ACHN (cell line): ENCODE measurements around the gene ERBB4.

Experiments used
- DNase-seq: peaks from one replicate; pipeline ENCODE4 v3.0.0-alpha.2; 2015
- in situ Hi-C: cut with HindIII; loops from 2 replicates; pipeline ENCODE4 v1.10.0; 2017; ENCODE audit warnings: low sequenced_read_pairs, low pct_ligation_motif_present, low pct_unique_long_range_greater_than_20kb

The ERBB4 gene

GRCh38 chr2:212083492-212083891 lies 455.1 kb downstream of the ERBB4 start:
- in situ Hi-C loops, result no loop called here
- DNase-seq, result no peak

GRCh38 chr2:212078103-212078502 lies 460.5 kb downstream of the ERBB4 start:
- no peak for DNase-seq
- in situ Hi-C loops, result no loop called here

DNA sequence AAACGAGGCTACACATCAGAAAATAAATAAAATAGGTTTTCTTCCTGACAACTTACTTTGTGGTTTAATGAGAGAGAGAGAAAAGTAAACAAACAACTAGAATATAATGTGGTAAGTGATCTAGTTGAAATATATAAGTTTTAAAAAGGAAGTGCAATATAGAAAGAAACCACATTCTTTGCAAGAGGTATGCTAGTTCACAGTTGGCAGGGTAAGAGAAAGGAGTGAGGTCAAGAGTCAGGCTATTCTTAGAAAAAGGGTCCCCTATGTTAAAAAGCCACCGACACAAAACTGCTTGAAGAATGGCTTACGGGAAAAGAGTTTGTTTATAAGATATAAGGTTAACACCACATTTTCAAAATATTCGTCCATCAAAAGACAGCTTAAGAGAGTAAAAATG lies 462.1 kb downstream of the ERBB4 start:
- in situ Hi-C loops, result no loop called here
- DNase-seq, result no peak

GRCh38 chr2:212073360-212073759 lies 465.2 kb downstream of the ERBB4 start:
- in situ Hi-C loops, result no loop called here
- no peak for DNase-seq

DNA sequence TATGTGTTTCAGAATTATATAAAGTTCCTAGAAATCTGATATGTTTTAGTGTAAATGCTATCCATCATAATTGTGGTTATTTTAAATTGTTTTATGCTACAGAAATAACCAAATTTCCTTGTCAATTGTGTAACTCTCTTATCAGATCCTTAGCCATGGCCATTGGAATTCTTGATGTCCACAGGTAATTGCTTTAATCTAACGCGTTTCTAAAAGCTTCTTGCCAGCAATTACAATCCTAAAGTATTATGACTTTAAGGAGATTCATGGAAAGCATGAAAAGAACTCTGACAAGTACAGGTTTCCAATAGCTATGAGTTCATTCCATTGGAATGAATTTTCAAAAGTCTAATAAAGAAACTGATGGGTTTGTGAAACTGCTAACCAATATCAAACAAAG lies 472.1 kb downstream of the ERBB4 start:
- DNase-seq, result no peak
- in situ Hi-C loops, result no loop called here

GRCh38 chr2:212064318-212064717 lies 474.3 kb downstream of the ERBB4 start:
- in situ Hi-C loops, result no loop called here
- DNase-seq, result no peak

DNA sequence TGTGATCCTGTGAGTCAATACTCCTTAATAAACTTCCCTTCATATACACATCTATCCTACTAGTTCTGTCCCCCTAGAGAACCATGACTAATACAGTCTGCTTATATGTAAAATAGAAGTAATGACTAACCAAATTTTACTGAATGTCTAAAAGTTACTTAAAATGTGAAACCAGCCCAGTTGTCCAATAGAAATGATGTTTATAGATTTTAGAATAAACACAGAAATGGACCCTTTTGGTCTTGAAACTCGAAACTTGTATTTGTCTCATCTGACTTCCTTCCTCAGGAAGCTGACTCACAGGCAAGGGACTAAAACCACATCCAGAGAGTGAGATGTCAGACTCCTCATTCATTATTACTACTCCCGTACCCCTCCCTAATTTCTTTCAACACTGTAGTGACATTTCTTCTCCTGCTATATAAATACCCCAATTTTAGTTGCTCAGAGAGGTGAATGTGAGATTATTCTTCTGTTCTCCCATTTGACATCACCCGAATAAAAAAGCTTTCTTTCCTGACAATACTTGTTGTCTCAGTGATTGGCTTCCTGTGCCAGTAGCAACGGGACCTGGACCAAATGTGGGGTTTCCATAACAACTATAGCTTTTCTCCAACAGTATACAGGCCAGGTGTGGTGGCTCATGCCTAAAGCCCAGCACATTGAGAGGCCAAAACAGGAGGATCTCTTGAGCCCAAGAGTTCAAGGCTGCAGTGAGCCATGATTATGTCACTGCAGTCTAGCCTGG lies 486.0 kb downstream of the ERBB4 start:
- DNase-seq, result no peak
- in situ Hi-C loops, result no loop called here

DNA sequence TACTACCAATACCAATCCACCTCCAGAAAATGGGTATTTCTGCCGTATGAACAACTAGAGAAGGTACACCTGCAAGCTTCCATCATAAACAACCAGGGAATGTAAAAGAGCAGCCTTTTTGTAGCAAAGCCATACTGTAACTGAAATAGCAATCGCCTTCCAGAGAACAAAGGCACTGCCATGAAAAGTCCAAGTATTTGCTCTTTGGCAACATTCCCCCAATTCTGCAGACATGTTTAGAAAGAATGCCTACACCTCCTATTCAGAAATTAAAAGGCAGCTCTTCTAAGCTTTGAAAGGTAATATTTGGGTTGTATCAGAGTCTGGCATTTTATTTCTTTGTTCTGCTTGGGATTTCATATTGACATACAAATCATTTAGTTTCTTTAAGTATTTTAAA lies 487.7 kb downstream of the ERBB4 start:
- no peak for DNase-seq
- in situ Hi-C loops, result no loop called here

- DNase-seq, result no peak
- in situ Hi-C loops, result no loop called here
Measured at GRCh38 chr2:212042562-212042961, 496.0 kb downstream of the ERBB4 start.

DNA sequence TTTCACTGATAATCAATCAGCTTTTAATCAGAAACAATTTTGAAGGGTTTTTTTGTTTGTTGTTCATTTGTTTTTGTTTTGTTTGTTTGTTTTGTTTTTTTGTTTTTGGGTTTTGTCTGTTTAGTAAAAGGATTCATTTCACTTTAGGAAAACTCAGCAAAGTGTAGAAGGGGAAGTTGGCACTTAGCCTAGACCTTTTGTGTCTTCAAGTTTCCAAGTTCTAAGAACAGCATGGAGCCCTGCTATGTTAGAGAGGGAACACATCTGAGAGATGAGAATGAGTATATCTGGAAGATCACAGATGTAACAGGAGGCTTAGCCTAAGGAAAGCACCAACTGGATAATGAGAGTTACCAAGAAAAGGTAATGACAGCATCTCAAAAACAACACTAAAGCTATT lies 501.5 kb downstream of the ERBB4 start:
- in situ Hi-C loops, result no loop called here
- DNase-seq, result no peak

DNA sequence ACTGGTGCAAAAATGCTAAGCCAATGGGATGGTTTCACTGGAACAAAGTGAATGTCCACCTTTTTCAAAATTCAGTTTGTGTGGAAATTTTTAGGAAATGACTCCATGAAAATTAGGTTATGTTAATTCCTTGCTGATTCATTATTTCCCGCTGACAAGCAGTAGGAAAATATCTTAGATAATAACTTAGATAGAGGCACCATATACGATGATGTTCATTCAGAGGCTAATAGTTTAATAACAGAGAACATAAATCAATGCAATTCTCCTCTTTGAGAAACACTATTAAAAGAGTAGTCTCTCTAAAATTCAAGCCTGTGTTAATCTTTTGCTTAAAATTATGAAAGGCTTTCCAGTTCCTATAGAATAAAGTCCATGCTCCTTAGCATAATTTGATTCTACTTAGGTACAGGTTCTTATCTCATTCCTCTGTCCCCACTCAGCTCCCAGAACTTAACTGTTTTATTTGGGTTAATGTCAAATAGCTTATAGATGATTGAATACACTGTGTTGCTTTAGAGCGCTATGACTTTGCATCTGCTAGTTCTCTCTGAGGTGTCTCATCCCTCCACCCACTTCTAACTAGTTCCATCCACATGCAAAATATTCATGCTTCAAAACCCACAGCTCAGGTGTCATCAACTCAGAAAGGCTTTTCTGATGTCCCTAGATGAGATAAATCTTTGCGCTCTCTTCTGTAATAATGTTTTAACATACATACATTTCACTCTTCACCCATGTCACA lies 503.6 kb downstream of the ERBB4 start:
- in situ Hi-C loops, result no loop called here
- DNase-seq, result no peak

DNA sequence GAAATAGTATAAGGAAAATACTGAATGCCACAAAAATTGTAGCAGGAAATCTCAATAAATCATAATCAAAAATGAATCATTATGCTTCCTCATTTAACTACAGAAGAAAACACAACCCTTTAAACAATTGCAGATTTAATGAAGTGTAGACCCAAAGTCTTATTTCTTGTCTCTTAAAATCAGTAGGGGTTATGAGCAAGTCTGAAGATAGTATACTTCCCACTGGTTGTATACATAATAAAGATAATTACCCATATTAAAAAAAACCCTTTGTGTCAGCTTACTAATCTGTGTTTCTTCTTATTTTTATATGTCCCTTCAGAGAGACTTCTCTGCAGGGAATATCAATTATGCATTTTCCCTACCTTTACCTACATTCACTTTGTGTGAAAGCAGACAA lies 504.7 kb downstream of the ERBB4 start:
- no peak for DNase-seq
- in situ Hi-C loops, result no loop called here

GRCh38 chr2:212032536-212033219 lies 505.9 kb downstream of the ERBB4 start:
- no peak for DNase-seq
- in situ Hi-C loops, result no loop called here

DNA sequence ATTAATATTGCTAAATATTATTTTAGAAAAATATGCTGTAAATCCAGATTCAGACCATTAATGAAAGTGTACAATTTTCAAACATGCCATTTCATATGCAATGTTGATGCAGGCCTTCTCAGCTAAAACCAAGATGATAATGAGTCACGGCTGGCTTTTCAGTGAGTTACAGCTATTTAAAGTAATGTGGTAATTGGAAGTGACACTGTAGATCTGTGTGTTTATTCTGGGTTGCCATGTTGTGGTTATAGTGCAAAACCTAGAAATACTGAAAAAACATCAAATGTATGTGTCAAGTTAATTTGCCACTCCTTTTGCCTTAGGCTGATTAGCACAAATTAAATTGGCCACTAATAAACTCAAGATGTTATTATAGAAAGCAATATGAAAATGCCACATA lies 506.6 kb downstream of the ERBB4 start:
- DNase-seq, result no peak
- in situ Hi-C loops, result no loop called here

DNA sequence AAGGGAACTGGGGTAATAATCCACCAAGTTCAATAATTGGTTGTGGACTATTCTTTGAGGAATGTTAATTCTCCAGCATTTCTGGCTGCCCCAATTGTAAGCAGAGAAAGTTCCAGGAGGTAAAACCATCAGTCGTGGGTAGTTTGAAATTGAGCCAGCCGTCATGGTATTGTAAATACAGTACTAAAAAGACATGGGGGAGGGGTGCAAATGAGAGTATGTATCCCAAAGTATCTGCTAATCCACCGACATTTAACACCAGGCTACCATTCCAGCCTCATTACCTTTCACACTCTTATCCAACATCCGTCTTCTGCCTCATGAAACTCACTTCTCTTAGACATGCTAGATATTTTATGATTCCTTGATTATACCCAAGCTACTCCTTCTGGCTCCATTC lies 507.9 kb downstream of the ERBB4 start:
- DNase-seq, result no peak
- in situ Hi-C loops, result no loop called here

DNA sequence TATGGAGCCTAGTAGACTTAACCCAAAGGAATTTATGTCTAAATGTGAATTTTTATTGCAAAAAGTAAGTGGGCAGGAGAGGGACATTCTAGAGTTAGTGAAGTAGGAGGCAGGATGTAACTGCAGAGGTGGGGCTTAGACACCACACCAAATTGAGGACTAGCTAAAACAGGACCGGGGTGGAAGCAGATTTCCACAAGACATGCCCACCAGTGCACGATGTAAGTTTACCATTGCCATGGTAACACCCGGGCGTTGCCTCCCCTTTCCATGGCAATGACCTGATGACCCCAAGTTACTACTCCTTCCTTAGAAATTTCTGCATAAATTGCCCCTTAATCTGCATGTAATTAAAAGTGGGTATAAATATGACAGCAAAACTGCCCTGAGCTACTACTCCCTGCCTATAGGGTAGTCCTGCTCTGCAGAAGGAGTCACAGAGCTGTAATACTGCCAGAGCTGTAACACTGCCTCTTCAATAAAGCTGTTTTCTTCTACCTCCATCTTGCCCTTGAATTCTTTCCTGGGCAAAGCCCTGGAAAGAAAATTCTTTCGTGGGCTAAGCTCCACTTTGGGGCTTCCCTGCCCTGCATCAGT lies 509.7 kb downstream of the ERBB4 start:
- in situ Hi-C loops, result no loop called here
- DNase-seq, result no peak

- in situ Hi-C loops, result no loop called here
Measured at GRCh38 chr2:212027681-212028628, 510.6 kb downstream of the ERBB4 start.

DNA sequence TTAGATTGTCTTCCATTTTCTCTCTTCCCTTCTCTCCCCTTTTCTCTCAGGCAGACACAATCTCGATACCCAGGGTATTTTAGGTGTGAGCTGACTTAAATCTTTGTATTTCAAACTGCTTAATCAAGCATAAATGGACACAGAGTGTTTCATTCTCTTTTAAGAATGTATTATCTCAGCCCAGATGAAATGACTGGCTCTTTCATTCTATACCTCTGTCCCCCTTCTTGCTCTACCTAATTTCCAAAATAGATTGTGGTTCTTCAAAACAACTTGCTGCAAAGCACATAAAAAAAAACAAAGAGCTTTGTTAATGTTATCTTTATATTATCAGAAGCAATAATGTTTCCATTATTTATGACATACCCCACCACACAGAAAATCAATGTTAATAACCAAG lies 514.6 kb downstream of the ERBB4 start:
- DNase-seq, result no peak
- in situ Hi-C loops, result no loop called here

More at GRCh38 chr2:212027681-212028628, 510.6 kb downstream of the ERBB4 start:
- DNase-seq, result no peak
